ENCODE data around the gene TECPR2.
"Not testable (repeated sequence)": the region's sequence is repeated elsewhere in the genome, so short reads cannot be mapped to it uniquely, and the experiment has no call there.

The TECPR2 gene

GRCh38 chr14:102528431-102529170 lies 165.9 kb downstream of the TECPR2 start:
- DNase-seq, result no peak
- intact Hi-C loops (cut with DNase I), result no loop called here

- no peak for DNase-seq
- intact Hi-C loops (cut with DNase I), result no loop called here
These were observed 168.2 kb downstream of the TECPR2 start for GRCh38 chr14:102530828-102531478.

DNA sequence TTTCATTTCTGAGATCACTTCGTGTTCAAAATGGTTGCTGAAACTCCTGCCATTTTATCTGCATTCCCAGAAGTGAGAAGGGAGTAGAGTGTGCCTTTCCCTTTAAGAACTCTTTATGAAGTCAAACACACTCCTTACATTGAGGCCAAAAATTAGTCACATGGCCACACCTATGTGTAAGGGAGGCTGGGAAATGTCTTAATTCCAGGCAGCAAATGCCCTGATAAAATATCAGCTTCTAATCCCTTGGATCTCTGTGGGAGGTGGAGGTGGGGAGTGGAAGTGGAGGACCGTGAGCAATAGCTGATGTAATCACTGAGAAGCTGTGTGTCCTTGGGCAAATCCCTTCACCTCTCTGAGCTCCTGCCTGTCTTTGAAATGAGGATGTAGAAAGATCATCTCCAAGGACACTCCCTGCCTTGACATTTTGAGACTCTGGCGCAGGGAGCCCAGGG lies 169.5 kb downstream of the TECPR2 start:
- intact Hi-C loops (cut with DNase I), result no loop called here
- DNase-seq, result no peak

- DNase-seq, result no peak
- intact Hi-C loops (cut with DNase I), result no loop called here
These were observed 175.3 kb downstream of the TECPR2 start for GRCh38 chr14:102537981-102538601.

- intact Hi-C loops (cut with DNase I), result no loop called here
- DNase-seq, result no peak
These were observed 176.1 kb downstream of the TECPR2 start for GRCh38 chr14:102538602-102539543.

DNA sequence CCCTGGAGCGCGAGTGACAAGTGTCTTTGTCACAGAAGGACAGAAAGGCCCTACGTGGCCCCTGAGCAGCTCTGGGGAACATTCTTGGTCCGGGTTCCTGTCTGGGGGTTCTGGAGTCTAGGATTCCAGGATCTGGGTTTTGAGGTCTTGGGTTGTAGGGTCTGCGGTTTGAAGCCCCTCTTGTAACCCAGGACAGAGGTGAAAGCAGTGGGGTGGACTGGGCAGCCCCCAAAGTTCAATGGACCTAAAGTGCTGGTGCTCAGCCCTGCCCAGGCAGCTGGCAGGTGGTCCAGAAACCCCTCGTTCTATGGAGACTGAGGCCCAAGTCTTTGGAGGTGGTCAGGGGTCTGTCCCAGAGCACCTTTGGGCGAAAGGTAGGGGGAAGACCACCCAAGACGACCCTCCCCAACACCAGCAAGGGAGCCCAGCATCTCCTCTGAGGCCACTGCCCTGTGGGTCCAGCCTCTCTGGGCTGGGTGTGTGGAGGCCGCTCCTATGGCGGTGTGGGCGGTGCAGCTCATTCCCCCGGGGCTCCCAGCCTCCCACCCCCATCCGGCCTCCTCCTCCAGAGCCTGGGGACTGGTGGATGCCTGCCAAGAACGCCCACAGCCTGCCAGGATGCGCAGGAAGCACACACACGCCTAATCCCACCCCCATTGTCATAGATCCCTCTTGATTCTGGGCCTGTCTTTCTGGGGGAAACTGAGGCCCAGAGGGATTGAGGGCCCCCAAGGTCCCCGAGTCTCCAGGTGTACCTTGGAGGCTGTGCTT lies 177.0 kb downstream of the TECPR2 start:
- intact Hi-C loops (cut with DNase I), result no loop called here
- no peak for DNase-seq

GRCh38 chr14:102540315-102541028 lies 177.7 kb downstream of the TECPR2 start:
- no peak for DNase-seq
- intact Hi-C loops (cut with DNase I), result no loop called here

- DNase-seq; intact Hi-C loops (cut with DNase I): not testable (repeated sequence)
These were observed 178.3 kb downstream of the TECPR2 start for GRCh38 chr14:102541029-102541491.

DNA sequence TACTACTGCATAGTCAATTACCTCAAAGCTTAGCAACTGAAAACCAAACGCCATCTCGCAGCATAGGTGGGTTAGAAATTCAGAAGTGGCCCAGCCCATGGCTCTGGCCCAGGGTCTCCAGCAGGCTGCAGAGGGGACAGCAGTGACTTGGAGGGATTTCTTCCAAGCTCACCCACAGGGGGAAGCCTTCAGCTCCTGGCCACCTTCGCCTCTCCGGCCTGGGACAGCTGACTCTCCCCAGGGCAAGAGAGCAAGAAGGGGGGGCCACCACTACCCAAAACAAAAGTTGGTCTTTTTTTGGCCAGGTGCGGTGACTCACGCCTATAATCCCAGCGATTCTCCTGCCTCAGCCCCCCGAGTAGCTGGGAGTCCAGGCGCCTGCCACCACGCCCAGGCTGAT lies 179.0 kb downstream of the TECPR2 start:
- intact Hi-C loops (cut with DNase I), result no loop called here
- DNase-seq, result no peak

GRCh38 chr14:102544046-102544746 lies 181.5 kb downstream of the TECPR2 start:
- no peak for DNase-seq
- intact Hi-C loops (cut with DNase I), result no loop called here

DNA sequence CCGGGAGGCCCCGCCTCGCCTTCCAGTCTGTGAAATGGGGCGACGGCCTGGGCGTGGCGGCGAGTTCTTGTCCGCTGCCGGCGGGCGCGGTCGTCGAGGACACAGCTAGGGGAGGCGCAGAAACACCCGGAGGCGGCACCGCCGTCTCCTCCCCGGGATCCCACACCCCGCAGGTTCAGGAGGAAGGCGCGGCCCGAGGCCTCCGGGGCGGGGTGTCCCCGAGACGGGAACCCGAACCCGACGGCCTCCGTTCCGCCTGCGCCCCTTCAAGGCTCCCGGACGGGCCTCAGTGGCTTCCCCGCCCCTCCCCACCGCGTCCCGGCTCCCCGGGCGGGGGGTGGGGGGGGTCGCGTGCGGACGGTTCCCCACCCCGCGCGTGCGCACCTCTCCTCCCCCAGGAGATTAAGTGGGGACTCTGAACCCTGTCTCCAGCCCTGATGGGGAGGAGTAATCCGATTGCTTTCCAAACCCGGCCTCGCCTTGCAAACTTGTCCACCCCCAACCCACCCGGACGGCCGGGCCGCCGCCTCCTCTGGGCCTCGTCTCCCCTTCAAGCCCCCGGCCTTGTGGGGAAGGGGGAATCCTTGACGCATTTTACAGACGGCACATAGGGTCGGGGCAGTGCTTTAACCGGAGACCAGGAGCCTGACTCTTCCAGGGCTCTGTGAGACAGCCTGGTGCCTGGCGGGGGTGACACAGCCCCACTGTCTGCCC lies 182.2 kb downstream of the TECPR2 start:
- no peak for DNase-seq
- intact Hi-C loops (cut with DNase I), result no loop called here

DNA sequence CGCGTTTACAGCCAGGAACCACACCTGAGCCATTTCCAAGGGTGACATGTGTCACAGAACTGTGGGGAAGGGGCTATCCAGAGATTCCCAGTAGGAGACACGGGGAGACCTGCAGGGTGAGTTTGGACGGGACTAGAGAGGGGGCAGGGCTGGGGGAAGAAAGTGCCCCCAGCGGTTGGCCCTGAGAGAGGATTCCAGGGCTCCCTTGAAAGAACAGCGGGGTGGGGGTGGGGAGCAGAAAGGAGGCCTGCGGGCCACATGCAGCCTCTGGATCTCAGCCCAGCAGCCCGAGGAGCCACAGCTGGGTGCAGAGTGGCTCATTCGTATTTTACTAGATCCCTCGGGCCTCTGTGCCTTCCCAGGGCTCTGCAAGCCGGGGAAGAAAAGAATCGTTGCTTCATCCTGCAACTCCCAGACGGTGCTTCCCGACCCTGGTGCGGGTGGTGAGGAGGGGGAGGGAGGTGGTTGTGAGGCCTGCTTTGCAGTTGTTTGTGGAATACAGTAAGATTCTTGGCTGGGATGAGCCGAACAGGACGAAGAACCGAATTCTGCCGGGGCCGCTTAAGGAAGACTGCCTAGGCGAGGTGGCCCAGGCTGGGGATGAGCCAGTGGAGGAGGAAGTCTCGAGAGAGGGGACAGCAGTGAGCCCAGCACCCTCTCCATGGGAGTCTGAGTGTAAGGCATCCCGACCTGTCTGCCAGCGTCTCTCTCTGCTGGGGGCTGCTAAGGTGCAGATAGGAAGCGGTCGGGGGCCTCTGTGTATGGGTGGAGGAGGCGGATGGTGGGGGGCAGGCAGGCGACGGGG lies 182.9 kb downstream of the TECPR2 start:
- intact Hi-C loops (cut with DNase I), result no loop called here
- DNase-seq, result peak in 2 of 42 donors; percentile 17 to 34

- no peak for DNase-seq
- intact Hi-C loops (cut with DNase I), result no loop called here
These were observed 186.0 kb downstream of the TECPR2 start for GRCh38 chr14:102548616-102549240.

GRCh38 chr14:102550927-102551401 lies 188.2 kb downstream of the TECPR2 start:
- DNase-seq; intact Hi-C loops (cut with DNase I): not testable (repeated sequence)

Data from head of caudate nucleus (tissue), 42 donors.